SU-DHL-6 (cell line): Measurements from ENCODE around the gene PALB2.

ENCODE experiments used
- H2AFZ ChIP-seq: fragments of 200-600 bp; sonication (generic); 2 replicates; pipeline ENCODE4 v1.6.1; 2014; ENCODE audit warnings: low read depth, mild to moderate bottlenecking, moderate library complexity, mixed read lengths, antibody characterized with exemption, low read length; ENCODE audit not compliant: severe bottlenecking
- H3F3A ChIP-seq: fragments of 200-600 bp; shearing (Covaris generic); 2 replicates; pipeline ENCODE4 v1.6.0; 2016; ENCODE audit warnings: antibody characterized with exemption, mild to moderate bottlenecking; ENCODE audit not compliant: insufficient read depth
- H3K27ac ChIP-seq: fragments of 200-600 bp; sonication (generic); 2 replicates; pipeline ENCODE4 v1.5.1; 2016; ENCODE audit warnings: low read depth, mild to moderate bottlenecking, low read length, moderate library complexity, mixed read lengths
- H3K27me3 ChIP-seq: fragments of 200-600 bp; sonication (generic), shearing (Covaris generic); 2 replicates; pipeline ENCODE4 v1.6.0; 2014; ENCODE audit warnings: mild to moderate bottlenecking, low read length
- H3K36me3 ChIP-seq: fragments of 200-600 bp; sonication (generic); 2 replicates; pipeline ENCODE4 v1.6.1; 2014; ENCODE audit warnings: mild to moderate bottlenecking, low read length, mixed read lengths
- H3K4me2 ChIP-seq: fragments of 300-600, 200-600 bp; shearing (Covaris generic), sonication (generic); 2 replicates; pipeline ENCODE4 v1.6.0; 2014; ENCODE audit warnings: low read length, low read depth, mild to moderate bottlenecking; ENCODE audit not compliant: poor library complexity, severe bottlenecking
- H3K4me3 ChIP-seq: fragments of 200-600 bp; sonication (generic); 2 replicates; pipeline ENCODE4 v1.5.1; 2014; ENCODE audit warnings: antibody characterized with exemption, low read length, mild to moderate bottlenecking, mixed read lengths; ENCODE audit not compliant: insufficient read depth, poor library complexity, severe bottlenecking
- H3K79me2 ChIP-seq: fragments of 200-600 bp; sonication (generic); 2 replicates; pipeline ENCODE4 v1.6.1; 2014; ENCODE audit warnings: mild to moderate bottlenecking, low read length, moderate library complexity; ENCODE audit not compliant: insufficient read depth
- H3K9ac ChIP-seq: fragments of 200-600 bp; sonication (generic); 2 replicates; pipeline ENCODE4 v1.7.0; 2014; ENCODE audit warnings: mild to moderate bottlenecking, low read length
- H3K9me2 ChIP-seq: fragments of 200-600 bp; sonication (generic); replicated peaks from 2 replicates; pipeline ENCODE4 v1.6.1; 2014; ENCODE audit warnings: low read length; ENCODE audit not compliant: insufficient read depth
- H3K9me3 ChIP-seq: fragments of 200-600 bp; sonication (generic); 2 replicates; pipeline ENCODE4 v1.6.1; 2014; ENCODE audit warnings: low read length, mixed read lengths; ENCODE audit not compliant: insufficient read depth
- H4K20me1 ChIP-seq: fragments of 200-600 bp; sonication (generic); 2 replicates; pipeline ENCODE4 v1.6.1; 2014; ENCODE audit warnings: low read depth, mild to moderate bottlenecking, antibody characterized with exemption, low read length, moderate library complexity, mixed read lengths
- EZH2phosphoT487 ChIP-seq: fragments of 200-600 bp; sonication (generic), shearing (Covaris generic); conservative IDR thresholded peaks from 2 replicates; pipeline ENCODE4 v1.6.1; 2018; ENCODE audit warnings: mild to moderate bottlenecking, antibody characterized with exemption, low read length, moderate library complexity, mixed read lengths
- TF ChIP-seq, protein P1 (sequence below): fragments of 200-600 bp; sonication (generic); IDR thresholded peaks from one replicate; pipeline ENCODE4 v1.5.1; 2017; ENCODE audit warnings: antibody characterized with exemption, mild to moderate bottlenecking, low read length, moderate library complexity; ENCODE audit not compliant: insufficient read depth, poor library complexity, severe bottlenecking

PALB2 gene

GRCh38 chr16:23668225-23668624 lies 27.1 kb upstream of the PALB2 start:
- Histone ChIP-seq H3K27ac (no peak overlapping the region), H3K9ac (no peak overlapping the region), H3F3A (no peaks in the 10 kb centered on the region), H2AFZ (no peak overlapping the region), H3K36me3 (peaks cover 15% of the 10 kb centered on the region; the same call in 1 of the 2 replicates), H3K9me3 (no peaks in the 10 kb centered on the region), H3K4me2 (no peak overlapping the region), H3K27me3 (no peaks in the 10 kb centered on the region), H3K79me2 (no peaks in the 10 kb centered on the region), H4K20me1 (no peaks in the 10 kb centered on the region), H3K4me3 (no peak overlapping the region), H3K9me2 (no peaks in the 10 kb centered on the region)
- TF ChIP-seq, protein P1, sequence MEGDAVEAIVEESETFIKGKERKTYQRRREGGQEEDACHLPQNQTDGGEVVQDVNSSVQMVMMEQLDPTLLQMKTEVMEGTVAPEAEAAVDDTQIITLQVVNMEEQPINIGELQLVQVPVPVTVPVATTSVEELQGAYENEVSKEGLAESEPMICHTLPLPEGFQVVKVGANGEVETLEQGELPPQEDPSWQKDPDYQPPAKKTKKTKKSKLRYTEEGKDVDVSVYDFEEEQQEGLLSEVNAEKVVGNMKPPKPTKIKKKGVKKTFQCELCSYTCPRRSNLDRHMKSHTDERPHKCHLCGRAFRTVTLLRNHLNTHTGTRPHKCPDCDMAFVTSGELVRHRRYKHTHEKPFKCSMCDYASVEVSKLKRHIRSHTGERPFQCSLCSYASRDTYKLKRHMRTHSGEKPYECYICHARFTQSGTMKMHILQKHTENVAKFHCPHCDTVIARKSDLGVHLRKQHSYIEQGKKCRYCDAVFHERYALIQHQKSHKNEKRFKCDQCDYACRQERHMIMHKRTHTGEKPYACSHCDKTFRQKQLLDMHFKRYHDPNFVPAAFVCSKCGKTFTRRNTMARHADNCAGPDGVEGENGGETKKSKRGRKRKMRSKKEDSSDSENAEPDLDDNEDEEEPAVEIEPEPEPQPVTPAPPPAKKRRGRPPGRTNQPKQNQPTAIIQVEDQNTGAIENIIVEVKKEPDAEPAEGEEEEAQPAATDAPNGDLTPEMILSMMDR: no peak
- no peak for TF ChIP-seq EZH2phosphoT487

- no peaks in the 10 kb centered on the region for H4K20me1 ChIP-seq
- H3K9ac ChIP-seq: no peak overlapping the region
- no peaks in the 10 kb centered on the region for H3K27me3 ChIP-seq
- H2AFZ ChIP-seq: no peak overlapping the region
- TF ChIP-seq EZH2phosphoT487: no peak
- TF ChIP-seq, protein P1: no peak
- no peaks in the 10 kb centered on the region for H3K79me2 ChIP-seq
- no peak overlapping the region for H3K4me3 ChIP-seq
- H3K36me3 ChIP-seq: peaks cover 18% of the 10 kb centered on the region; the same call in 1 of the 2 replicates
- H3K27ac ChIP-seq: no peak overlapping the region
- H3K9me2 ChIP-seq: no peaks in the 10 kb centered on the region
- H3K4me2 ChIP-seq: no peak overlapping the region
- no peaks in the 10 kb centered on the region for H3K9me3 ChIP-seq
- no peaks in the 10 kb centered on the region for H3F3A ChIP-seq
Measured at GRCh38 chr16:23667355-23667659, 26.2 kb upstream of the PALB2 start.

DNA sequence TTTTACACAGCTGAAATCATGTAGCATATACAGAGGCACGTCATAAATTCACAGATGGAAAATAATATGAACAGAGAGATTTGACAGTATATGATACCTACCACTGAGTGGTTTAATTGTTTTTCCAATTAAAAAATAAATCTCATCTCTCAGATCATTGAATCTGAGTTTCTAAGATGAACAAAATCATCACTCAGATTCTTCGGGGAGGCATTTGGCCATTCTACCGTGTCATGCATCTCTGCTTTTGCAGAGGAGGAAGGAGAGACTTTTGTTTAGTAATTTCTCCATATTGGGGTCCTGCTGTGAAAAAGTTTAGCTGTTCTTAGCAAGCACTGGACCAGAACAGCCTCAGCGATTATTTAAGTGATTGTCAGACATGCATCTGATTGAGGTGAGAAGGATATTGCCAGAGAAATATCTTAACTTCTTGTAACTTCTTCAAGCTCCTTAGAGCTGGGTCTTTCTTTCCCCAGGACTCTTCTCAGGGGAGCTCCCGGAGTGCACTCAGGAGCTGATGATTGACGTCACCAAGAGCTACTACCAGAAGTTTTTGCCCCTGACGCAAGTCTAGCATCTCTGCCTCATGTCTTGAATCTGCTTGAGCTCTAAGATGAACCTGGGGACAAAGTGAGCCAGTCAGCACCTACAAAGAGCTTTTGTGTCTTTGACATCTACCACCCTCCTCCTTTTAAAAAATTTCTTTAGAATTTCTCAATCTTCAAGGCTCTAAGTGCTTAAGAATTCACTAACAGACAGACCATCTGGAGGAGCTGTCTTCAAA lies 25.7 kb upstream of the PALB2 start:
- Histone ChIP-seq H3K9ac (no peak overlapping the region), H3K9me2 (no peaks in the 10 kb centered on the region), H3K27ac (no peak overlapping the region), H3K79me2 (no peaks in the 10 kb centered on the region), H4K20me1 (no peaks in the 10 kb centered on the region), H2AFZ (no peak overlapping the region), H3K4me3 (no peak overlapping the region), H3F3A (no peaks in the 10 kb centered on the region), H3K36me3 (peaks cover 23% of the 10 kb centered on the region; the same call in 1 of the 2 replicates), H3K9me3 (no peaks in the 10 kb centered on the region), H3K4me2 (no peak overlapping the region), H3K27me3 (no peaks in the 10 kb centered on the region)
- TF ChIP-seq EZH2phosphoT487: no peak
- TF ChIP-seq, protein P1: no peak
